GM18519 (cell line): Measurements from ENCODE around the gene ALDH9A1.
"Not testable (repeated sequence)": the region's sequence is repeated elsewhere in the genome, so short reads cannot be mapped to it uniquely, and the experiment has no call there.

ENCODE experiments used
- ATAC-seq: cut with Tn5 transposase; IDR thresholded peaks from one replicate; pipeline ENCODE4 v1.9.1; 2021; ENCODE audit warnings: mild to moderate bottlenecking, moderate library complexity; ENCODE audit not compliant: unreplicated experiment, low FRiP score

Gene ALDH9A1

DNA sequence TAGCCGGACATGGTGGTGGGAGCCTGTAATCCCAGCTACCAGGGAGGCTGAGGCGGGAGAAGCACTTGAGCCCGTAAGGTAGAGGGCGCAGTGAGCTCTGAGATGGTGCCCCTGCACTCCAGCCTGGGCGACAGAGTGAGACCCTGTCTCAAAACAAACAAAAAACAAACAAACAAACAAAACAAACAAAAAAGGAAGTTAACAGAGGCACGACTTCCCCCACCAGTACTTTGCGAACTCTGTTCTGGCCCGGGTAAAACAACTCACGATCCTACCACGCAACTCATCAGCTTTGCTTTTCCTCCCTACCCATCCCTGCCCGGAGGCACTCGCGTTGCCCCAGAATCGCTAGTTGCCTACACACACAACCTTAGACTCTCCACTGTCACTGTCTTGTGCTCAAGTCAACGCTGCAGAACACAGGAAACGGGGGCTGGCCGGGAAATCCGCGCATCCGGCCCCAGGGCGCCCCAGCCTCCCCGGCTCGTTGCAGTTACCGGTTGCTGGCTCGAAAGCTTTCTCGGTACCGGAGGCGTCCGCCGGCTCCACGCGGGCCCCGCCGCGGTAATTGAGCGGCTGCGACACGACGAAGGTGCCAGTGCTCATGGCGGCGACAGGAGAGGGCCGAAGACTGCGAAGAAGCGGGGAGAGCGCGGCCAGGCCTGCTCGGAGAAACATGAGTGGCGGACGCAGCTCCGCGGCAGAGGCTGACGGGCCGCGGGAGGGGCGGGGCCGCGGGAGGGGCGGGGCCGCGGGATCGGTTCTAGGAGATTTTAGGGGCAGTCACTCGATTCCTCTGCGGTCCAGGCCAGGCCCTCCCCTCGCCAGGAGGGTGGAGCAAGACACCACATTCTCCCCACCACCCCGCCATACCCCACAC is at the start of gene ALDH9A1:
Gene ALDH9A1, minus strand, starts transcription at position 682 of the 880 bp plus-strand sequence. Its CDS starts 4 bp downstream, at position 678.
- peak; percentile 79 for ATAC-seq

DNA sequence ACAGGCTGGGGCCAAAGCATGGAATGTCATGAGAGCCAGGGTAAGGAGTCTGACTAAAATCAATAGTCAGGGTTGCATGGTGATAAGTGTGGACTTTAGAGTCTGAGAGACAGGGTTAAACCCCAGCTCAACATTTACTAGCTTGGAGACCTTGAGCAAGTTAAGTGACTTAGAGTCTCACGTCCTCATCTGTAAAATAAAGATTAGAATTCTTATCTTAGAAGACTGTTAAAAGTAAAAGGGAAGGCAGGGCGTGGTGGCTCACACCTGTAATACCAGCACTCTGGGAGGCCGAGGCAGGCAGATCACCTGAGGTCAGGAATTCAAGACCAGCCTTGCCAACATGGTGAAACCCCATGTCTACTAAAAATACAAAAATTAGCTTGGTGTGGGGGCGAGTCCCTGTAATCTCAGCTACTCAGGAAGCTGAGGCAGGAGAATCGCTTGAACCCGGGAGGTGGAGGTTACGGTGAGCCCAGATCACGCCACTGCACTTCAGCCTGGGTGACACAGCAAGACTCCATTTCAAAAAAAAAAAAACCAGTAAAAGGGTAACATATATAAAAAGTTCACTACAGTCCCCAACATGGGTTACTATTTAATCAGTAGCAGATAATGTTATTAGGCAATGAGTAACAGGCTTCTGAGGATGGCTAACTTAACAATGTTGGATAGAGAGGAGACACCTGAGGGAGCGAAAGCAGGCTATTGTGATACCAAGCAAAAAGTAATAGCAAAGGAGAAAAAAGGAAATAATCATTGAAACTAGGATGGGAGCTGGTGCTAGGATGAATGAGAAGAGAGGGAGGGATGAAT is 49.5 kb upstream of the ALDH9A1 start:
- ATAC-seq, result no peak

GRCh38 chr1:165744913-165745312 is 46.6 kb upstream of the ALDH9A1 start:
- not testable (repeated sequence) for ATAC-seq

- ATAC-seq, result no peak
Measured at GRCh38 chr1:165742194-165742593, 43.8 kb upstream of the ALDH9A1 start.

DNA sequence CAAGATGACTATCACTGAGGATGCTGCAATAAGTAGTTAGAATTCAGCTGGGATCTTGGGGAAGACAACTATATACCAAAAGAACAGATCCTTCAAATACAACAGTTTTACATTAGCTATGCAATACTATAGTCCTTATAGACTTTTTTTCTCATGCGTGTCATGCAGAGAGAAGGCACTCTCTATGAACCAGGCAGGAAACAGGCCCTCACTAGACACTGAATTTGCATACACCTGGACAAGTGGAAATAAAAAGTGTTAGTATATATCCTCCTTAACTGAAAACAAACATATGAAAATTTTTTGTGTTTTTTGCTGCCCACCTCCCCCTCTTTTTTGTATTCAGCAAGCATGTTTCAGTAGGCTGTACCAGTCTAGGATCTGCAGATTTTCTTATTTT is 40.4 kb upstream of the ALDH9A1 start:
- peak; percentile 96 for ATAC-seq

DNA sequence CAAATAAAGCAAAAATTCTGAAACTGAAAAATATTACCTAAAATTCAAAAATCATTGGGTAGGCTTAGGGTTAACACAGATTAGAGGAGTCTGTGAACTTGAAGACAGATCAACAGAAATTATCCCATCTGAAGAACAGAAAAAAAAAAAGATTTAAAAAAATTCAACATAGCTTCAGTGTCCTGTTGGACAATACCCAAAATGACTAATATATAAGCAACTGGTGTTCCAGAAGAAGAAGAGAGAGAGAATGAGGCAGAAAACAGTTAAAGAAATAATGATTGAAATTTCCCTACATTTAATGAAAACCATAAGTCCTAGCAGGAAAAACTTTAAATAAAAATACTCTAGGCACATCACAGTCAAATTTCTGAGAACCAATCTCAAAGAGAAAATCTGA is 38.8 kb upstream of the ALDH9A1 start:
- no peak for ATAC-seq

DNA sequence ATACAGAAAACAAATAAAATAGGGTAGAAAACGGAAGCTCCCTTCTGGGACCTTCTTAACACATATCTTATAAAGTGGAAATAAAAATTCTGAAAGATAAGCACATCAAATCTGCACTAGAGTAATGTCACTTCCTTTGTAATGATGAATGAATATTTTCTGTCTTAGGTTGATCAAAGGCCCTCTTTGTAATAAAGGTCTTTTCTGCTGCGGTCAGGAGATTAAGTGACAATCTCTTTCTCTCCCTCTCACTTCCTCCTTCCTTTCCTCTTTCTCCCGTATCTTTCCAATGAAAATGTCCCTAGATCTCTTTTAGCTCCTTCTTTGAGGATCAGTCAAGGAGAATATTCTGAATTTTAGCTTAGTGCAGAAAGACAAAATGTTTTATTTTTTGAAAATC is 36.5 kb upstream of the ALDH9A1 start:
- ATAC-seq, result no peak

DNA sequence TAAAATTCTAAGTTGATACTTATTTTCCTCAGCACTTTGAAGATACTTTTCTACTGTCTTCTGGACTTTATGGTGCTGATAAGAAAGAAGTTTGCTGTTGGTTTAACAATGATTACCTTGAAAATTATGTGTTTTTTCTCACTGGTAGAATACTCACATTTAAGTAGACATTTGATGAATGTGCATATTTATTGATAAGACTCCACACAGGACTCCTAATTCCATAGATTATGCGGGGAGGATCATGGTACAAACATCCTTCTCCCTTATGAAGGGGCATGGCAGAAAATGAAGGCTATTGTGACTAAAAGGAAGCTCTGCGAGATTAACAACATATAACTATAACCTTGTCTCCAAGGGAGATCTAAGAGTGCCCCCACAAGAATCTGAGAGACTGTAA is 28.5 kb upstream of the ALDH9A1 start:
- no peak for ATAC-seq

GRCh38 chr1:165726169-165726568 is 27.8 kb upstream of the ALDH9A1 start:
- ATAC-seq, result no peak

DNA sequence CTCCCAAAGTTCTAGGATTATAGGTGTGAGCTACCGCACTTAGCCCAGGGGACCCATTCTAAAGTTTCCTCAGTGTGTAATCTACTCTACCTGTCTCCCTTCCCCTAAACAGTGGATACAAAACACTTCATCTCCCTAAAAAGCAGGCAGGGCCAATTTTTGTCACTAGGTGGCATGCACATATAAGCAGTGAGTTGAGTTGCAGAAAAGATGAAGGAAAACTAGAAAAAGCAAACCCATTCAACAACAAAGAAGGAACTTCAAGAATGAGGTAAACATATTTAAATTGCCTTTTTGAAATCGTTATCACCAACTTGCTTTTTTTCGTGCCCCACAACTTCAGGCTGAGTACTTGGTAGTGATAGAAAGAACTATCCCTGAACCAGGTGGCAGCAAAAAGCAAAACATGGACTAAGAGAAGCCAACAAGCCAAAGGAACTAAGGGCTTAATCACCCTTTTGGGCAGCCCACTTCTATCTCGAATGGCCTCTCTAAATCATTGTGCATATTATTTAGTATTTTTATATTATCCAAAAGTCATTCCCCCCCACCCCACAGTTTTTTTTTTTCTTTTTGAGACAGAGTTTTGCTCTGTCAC is 19.7 kb upstream of the ALDH9A1 start:
- no peak for ATAC-seq

- not testable (repeated sequence) for ATAC-seq
Measured at GRCh38 chr1:165716265-165717051, 18.1 kb upstream of the ALDH9A1 start.

DNA sequence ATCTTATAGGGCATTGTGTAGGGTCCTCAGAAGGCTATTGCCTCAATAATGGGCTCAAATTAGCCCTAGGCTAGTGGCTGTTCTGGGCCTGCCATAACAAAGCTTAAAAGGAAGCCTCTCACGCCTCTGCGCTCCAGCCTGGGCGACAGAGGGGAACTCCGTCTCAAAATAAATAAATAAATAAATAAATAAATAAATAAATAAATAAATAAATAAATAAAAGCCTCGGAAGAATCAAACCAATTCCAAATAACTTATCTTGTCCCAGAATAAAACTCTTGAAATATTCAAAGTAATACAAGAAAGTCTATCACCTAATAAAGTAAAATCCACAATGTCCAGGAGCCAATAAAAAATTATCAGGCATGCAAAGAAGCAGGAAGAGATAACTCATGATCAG is 14.4 kb upstream of the ALDH9A1 start:
- no peak for ATAC-seq

GRCh38 chr1:165707984-165708706 is 9.8 kb upstream of the ALDH9A1 start:
- ATAC-seq, result no peak

DNA sequence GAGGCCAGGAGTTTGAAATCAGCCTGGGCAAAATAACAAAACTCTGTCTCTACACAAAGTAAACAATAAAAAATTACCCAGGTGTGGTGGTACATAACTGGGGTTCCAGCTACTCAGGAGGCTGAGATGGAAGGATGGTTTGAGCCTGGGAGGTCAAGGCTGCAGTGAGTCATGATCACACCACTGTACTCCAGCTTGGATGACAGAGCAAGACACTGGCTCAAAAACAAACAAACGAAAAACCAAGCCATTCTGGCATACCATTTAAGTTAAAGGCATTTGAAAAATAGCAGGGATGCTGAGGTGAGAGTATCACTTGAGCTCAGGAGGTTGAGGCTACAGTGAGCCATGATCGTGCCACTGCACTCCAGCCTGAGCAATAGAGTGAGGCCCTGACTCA is 5.3 kb upstream of the ALDH9A1 start:
- no peak for ATAC-seq

GRCh38 chr1:165701922-165702321 is 3.6 kb upstream of the ALDH9A1 start:
- ATAC-seq, result not testable (repeated sequence)

DNA sequence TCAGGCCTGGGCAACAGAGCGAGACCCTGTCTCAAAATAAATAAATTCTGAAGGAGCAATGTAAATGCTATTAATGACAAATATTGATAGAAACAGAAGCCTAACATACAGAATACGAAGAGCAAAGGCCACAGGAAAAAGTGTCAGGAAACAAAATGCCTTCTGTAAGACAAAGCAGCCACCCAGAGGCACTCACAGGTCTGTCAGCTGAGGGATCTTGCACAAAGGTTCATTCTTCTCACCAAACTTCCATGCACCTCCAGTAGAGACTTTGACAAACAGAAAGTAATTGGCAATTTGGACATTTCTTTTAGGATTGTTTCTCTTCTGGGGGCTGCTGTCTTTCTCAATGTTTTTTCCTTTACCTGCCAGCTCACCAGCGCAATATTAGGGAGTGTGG is 1.2 kb upstream of the ALDH9A1 start:
- ATAC-seq, result no peak

DNA sequence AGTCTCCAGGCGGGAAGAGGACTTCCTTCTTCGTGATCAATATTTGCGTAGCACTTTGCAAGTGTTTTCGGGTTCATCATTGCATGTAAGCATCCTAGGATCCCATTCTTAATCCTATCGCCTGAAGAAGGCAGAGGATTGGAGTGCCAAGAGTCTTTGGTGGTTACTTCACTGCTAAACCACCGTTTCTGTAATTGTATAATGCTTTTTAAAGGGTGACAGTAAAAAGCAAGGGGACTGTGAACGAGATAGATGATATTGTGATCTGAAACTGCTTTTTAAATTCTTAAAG is 345 bp upstream of the ALDH9A1 start:
- no peak for ATAC-seq

GRCh38 chr1:165697491-165697880 is 876 bp downstream of the ALDH9A1 start:
- no peak for ATAC-seq

- no peak for ATAC-seq
Measured at GRCh38 chr1:165696625-165697100, 1.7 kb downstream of the ALDH9A1 start.

GRCh38 chr1:165695031-165695430 is 3.3 kb downstream of the ALDH9A1 start:
- no peak for ATAC-seq
